Activated naive CD8-positive, alpha-beta T cell (primary cell): Measurements from ENCODE around the gene ACAD8.
"Not testable (repeated sequence)": the region's sequence is repeated elsewhere in the genome, so short reads cannot be mapped to it uniquely, and the experiment has no call there.

ENCODE experiments used
- H3K27ac Mint-ChIP-seq: one replicate; pipeline ENCODE4 v1.8.0; 2021; ENCODE audit warnings: mixed read lengths
- H3K27me3 Mint-ChIP-seq: one replicate; pipeline ENCODE4 v1.8.0; 2021; ENCODE audit warnings: mixed read lengths
- H3K36me3 Mint-ChIP-seq: one replicate; pipeline ENCODE4 v1.8.0; 2021; ENCODE audit warnings: mixed read lengths
- H3K4me1 Mint-ChIP-seq: one replicate; pipeline ENCODE4 v1.8.0; 2021; ENCODE audit warnings: low read depth, mixed read lengths
- H3K4me3 Mint-ChIP-seq: one replicate; pipeline ENCODE4 v1.8.0; 2021; ENCODE audit warnings: mild to moderate bottlenecking, mixed read lengths
- H3K9me3 Mint-ChIP-seq: one replicate; pipeline ENCODE4 v1.8.0; 2021; ENCODE audit warnings: low read depth, mixed read lengths

ACAD8 gene

DNA sequence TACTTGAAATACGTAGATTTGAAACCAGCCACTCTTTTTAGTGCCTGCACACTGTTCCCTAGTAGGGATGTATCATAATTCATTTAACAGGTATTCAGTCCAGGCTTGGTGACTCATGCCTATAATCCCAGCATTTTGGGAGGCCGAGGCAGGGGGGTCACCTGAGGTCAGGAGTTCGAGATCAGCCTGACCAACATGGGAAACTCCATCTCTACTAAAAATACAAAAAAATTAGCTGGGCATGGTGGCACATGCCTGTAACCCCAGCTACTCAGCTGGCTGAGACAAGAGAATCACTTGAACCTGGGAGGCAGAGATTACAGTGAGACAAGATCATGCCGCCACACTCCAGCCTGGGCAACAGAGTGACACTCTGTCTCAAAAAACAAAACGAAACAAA is 31.0 kb downstream of the ACAD8 start:
- not testable (repeated sequence) for H3K36me3 Mint-ChIP-seq, H3K27ac Mint-ChIP-seq

DNA sequence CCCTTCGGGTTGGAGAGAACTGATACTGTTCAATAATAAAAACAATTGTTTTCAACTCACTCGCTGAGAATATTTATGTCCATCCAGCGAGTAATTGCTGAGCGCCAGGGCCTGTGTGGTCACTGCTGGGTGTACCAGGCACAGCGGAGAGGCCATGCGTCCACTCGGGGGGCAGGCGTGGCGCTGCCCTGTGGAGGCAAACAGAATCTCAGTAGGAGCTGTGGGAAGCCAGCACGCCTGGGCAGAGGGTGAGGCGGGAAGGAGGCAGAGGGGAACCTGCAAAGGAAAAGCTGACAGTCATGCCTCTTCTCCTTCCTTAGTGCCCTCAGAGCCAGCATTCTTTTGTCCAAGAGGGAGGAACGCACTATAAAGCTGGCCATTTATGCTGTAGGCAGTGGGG is 34.2 kb downstream of the ACAD8 start:
- Mint-ChIP-seq H3K27ac (no peak overlapping the region), H3K4me3 (no peak overlapping the region), H3K9me3 (no peaks in the 10 kb centered on the region), H3K27me3 (no peaks in the 10 kb centered on the region), H3K4me1 (no peaks in the 10 kb centered on the region), H3K36me3 (peaks cover 4% of the 10 kb centered on the region)

More for the DNA sequence above, 31.0 kb downstream of the ACAD8 start:
- not testable (repeated sequence) for H3K9me3 Mint-ChIP-seq, H3K27me3 Mint-ChIP-seq, H3K4me3 Mint-ChIP-seq, H3K4me1 Mint-ChIP-seq

DNA sequence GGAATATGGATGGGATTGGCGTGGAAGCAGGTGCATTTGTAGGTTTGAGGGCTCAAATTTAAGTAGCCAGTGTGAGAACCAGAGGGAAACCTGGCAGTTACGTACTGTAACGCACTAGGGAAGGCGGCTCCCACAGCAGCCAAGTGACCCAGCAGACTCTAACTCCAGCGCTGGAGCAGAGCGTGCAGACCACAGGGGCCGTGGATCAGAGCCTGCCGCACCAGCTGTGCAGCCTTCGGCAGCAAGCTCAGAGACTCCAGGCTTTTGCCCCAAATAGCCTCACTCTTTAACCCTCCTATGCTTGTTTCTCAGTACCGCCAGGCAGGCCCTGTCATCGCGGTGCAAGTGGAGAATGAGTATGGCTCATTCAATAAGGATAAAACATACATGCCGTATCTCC is 35.1 kb downstream of the ACAD8 start:
- Mint-ChIP-seq H3K27ac (no peak overlapping the region), H3K27me3 (no peaks in the 10 kb centered on the region), H3K9me3 (no peaks in the 10 kb centered on the region), H3K4me3 (no peak overlapping the region), H3K4me1 (no peaks in the 10 kb centered on the region), H3K36me3 (peaks cover 4% of the 10 kb centered on the region)

GRCh38 chr11:134289167-134289566 is 35.8 kb downstream of the ACAD8 start:
- H3K27ac Mint-ChIP-seq = no peak overlapping the region
- H3K36me3 Mint-ChIP-seq = no peaks in the 10 kb centered on the region
- H3K27me3 Mint-ChIP-seq = no peaks in the 10 kb centered on the region
- H3K9me3 Mint-ChIP-seq = no peaks in the 10 kb centered on the region
- no peaks in the 10 kb centered on the region for H3K4me1 Mint-ChIP-seq
- no peak overlapping the region for H3K4me3 Mint-ChIP-seq

DNA sequence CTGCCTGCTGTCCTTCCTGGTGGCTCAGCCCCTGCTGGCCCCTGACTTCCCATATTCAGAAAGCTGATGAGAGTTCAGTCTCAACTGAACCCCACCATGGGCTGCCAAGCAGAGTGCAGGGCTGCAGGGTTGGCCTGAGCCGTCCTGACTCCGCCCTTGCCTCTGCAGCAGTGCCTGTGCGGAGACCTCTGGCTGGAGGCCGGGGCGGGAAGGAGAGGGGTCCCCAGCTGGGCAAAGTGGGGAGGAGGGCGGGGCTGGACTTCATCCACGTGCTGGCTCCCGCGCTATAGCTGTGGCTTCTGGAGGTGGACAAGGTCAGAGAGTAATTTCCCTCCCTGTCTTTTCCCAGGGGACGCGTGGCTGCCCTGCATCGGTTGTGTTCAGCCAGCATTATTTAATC is 36.4 kb downstream of the ACAD8 start:
- Mint-ChIP-seq H3K27ac (no peak overlapping the region), H3K4me3 (no peak overlapping the region), H3K9me3 (no peaks in the 10 kb centered on the region), H3K27me3 (no peaks in the 10 kb centered on the region), H3K4me1 (no peaks in the 10 kb centered on the region), H3K36me3 (no peaks in the 10 kb centered on the region)

DNA sequence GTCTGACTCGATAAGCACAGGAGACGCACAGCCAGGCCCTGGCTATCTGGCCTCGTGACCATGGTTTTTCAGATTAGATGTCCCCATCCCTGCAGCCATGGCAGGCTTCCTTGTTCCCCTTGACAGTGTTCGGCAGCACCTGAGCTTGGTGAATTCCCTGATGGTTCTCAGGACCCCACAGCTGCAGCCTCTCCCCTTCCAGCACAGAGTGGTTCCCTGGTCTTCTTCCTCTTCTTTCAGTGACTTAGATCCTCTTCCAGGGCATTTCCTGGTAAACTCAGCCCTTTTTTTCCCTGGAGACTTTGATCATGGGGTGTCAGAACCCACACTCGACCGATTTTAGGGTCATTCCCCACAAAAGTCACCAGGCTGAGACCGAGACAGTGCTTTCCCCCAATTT is 37.3 kb downstream of the ACAD8 start:
- Mint-ChIP-seq H3K27ac (no peak overlapping the region), H3K9me3 (no peaks in the 10 kb centered on the region), H3K4me1 (no peaks in the 10 kb centered on the region), H3K27me3 (no peaks in the 10 kb centered on the region), H3K36me3 (no peaks in the 10 kb centered on the region), H3K4me3 (no peak overlapping the region)

DNA sequence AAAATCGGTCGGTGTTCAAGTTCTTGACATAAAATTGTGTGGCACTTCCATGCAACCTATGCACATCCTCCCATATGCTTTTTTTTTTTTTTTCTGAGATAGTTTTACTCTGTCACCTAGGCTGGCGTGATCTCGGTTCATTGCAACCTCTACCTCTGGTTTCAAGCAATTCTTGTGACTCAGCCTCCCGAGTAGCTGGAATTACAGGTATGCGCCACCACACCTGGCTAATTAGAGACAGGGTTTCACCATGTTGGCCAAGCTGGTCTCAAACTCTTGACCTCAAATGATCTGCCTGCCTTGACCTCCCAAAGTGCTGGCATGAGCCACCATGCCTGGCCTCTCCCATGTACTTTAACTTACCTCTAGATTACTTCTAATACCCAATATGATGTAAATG is 37.8 kb downstream of the ACAD8 start:
- H3K4me3 Mint-ChIP-seq = no peak overlapping the region
- no peaks in the 10 kb centered on the region for H3K9me3 Mint-ChIP-seq
- H3K36me3 Mint-ChIP-seq = no peaks in the 10 kb centered on the region
- H3K27me3 Mint-ChIP-seq = no peaks in the 10 kb centered on the region
- H3K27ac Mint-ChIP-seq = no peak overlapping the region
- no peaks in the 10 kb centered on the region for H3K4me1 Mint-ChIP-seq

- H3K27me3 Mint-ChIP-seq = no peaks in the 10 kb centered on the region
- no peaks in the 10 kb centered on the region for H3K36me3 Mint-ChIP-seq
- H3K4me3 Mint-ChIP-seq = no peak overlapping the region
- H3K4me1 Mint-ChIP-seq = no peaks in the 10 kb centered on the region
- no peak overlapping the region for H3K27ac Mint-ChIP-seq
- no peaks in the 10 kb centered on the region for H3K9me3 Mint-ChIP-seq
These were observed 39.3 kb downstream of the ACAD8 start for GRCh38 chr11:134292661-134293060.

- Mint-ChIP-seq H3K27me3 (no peaks in the 10 kb centered on the region), H3K4me1 (no peaks in the 10 kb centered on the region), H3K36me3 (no peaks in the 10 kb centered on the region), H3K9me3 (no peaks in the 10 kb centered on the region), H3K4me3 (no peak overlapping the region), H3K27ac (no peak overlapping the region)
These were observed 40.0 kb downstream of the ACAD8 start for GRCh38 chr11:134293119-134294113.

GRCh38 chr11:134294664-134295063 is 41.3 kb downstream of the ACAD8 start:
- H3K4me3 Mint-ChIP-seq = no peak overlapping the region
- H3K27me3 Mint-ChIP-seq = no peaks in the 10 kb centered on the region
- no peak overlapping the region for H3K27ac Mint-ChIP-seq
- no peaks in the 10 kb centered on the region for H3K4me1 Mint-ChIP-seq
- no peaks in the 10 kb centered on the region for H3K9me3 Mint-ChIP-seq
- peaks cover 3% of the 10 kb centered on the region for H3K36me3 Mint-ChIP-seq

- H3K36me3 Mint-ChIP-seq = peaks cover 8% of the 10 kb centered on the region
- H3K27me3 Mint-ChIP-seq = no peaks in the 10 kb centered on the region
- H3K4me1 Mint-ChIP-seq = no peaks in the 10 kb centered on the region
- H3K27ac Mint-ChIP-seq = no peak overlapping the region
- no peak overlapping the region for H3K4me3 Mint-ChIP-seq
- H3K9me3 Mint-ChIP-seq = peaks cover 6% of the 10 kb centered on the region
These were observed 58.9 kb downstream of the ACAD8 start for GRCh38 chr11:134312223-134312622.

DNA sequence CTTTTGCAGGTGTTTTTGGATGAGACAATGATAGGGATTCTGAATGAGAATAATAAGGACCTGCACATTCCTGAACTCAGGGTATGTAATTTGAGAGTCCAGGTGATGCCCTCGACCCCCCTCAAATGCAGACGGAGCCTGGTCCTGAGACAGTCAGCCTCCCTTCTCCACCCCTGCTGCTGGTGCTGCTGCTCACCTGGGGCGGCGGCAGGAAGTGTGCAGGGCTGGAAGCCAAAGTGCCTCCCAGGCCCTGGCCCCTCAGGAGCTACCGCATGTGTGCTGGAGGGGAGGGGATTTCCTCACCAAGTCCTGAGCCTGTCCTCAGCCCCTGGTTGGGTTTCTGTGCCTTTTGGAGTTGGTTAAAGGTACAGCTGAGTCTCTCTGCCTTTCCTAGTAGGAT is 59.4 kb downstream of the ACAD8 start:
- H3K9me3 Mint-ChIP-seq = peaks cover 12% of the 10 kb centered on the region

DNA sequence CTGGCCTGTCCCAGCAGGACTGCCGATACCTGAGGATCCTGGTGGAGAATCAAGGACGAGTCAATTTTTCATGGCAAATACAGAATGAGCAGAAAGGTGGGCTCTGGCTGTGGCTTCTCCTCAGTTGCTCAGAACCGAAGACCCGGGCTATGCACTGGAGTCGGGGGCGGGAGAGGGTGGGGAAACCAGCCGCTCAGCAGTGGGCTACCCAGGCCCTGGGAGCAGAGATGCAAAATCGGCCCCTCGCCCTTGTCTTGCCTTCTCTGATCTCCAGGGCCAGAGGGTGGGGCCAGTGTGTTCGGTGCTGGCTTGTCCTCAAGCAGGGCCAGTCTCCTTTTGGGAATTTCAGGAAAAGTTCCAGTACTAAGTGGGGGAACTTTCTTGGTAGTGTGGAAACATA is 60.0 kb downstream of the ACAD8 start:
- peaks cover 15% of the 10 kb centered on the region for H3K9me3 Mint-ChIP-seq
- no peak overlapping the region for H3K4me3 Mint-ChIP-seq
- H3K4me1 Mint-ChIP-seq = no peaks in the 10 kb centered on the region
- H3K36me3 Mint-ChIP-seq = peaks cover 12% of the 10 kb centered on the region
- H3K27me3 Mint-ChIP-seq = no peaks in the 10 kb centered on the region
- H3K27ac Mint-ChIP-seq = no peak overlapping the region

More for the DNA sequence above, 59.4 kb downstream of the ACAD8 start:
- Mint-ChIP-seq H3K27ac (no peak overlapping the region), H3K27me3 (no peaks in the 10 kb centered on the region), H3K4me3 (no peak overlapping the region), H3K36me3 (peaks cover 8% of the 10 kb centered on the region), H3K4me1 (no peaks in the 10 kb centered on the region)

- Mint-ChIP-seq H3K4me1 (no peaks in the 10 kb centered on the region), H3K9me3 (peaks cover 15% of the 10 kb centered on the region), H3K27ac (no peak overlapping the region), H3K27me3 (no peaks in the 10 kb centered on the region), H3K36me3 (peaks cover 12% of the 10 kb centered on the region), H3K4me3 (no peak overlapping the region)
These were observed 60.6 kb downstream of the ACAD8 start for GRCh38 chr11:134313821-134314607.
